H7 (cell line): ENCODE data around the gene ZNF212. TPM values are rescaled to one million over a fixed set of nuclear protein-coding genes. Genes with fewer than 3 reads are reported as not detected.
"Not testable (repeated sequence)": the region's sequence is repeated elsewhere in the genome, so short reads cannot be mapped to it uniquely, and the experiment has no call there.

Experiments used
- DNase-seq: peaks from one replicate; pipeline ENCODE4 v3.0.0; 2012
- H3K27me3 ChIP-seq: 2 replicates; pipeline ENCODE4 v1.6.0; 2011; ENCODE audit warnings: mild to moderate bottlenecking, low read length; ENCODE audit not compliant: control insufficient read depth, insufficient read depth
- H3K36me3 ChIP-seq: replicated peaks from 2 replicates; pipeline ENCODE4 v1.5.1; 2011; ENCODE audit warnings: low read length; ENCODE audit not compliant: control insufficient read depth, insufficient read depth
- H3K4me3 ChIP-seq: 2 replicates; pipeline ENCODE4 v1.5.1; 2011; ENCODE audit warnings: low read depth, mild to moderate bottlenecking, control low read depth, low read length, moderate library complexity; ENCODE audit not compliant: insufficient read depth
- total RNA-seq: library from RNA; depleted of rRNA; stranded (reverse); fragments of >200 nt; shearing (Covaris generic); gene quantifications from 2 replicates; pipeline ENCODE4 v1.2.3, GENCODE V29; 2014

Gene ZNF212
- total RNA-seq, 1 experiment from 2014 or later, result 9.7 TPM

DNA sequence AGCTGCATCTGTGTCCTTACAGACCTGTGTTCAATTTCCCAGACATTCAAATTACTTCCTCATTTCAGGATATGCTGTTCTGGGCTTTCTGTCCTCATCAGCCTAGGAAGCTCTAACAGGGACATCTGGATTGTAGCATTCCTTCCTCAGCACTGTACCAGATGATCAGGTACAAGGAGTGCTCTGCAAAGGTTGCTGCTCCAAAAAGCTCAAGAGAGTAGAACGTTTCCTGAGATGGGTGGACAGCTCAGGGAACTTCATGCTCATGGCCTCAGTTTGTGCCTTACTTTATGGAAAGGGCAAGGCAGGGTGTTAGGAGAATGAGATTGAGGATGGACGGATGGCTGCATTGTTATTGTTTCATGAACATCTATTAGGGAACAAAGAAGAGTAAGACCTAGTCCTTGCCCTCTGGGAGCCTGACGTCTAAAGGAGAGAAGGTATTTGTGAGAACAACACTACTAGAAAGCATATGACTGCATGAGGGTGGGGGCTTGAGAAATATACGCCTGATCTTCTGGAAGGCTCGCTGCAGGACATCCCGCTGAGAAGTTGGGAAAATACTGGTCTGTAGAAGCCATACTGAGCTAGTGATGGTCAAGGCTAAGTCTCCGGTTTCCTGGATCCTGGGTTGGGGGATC lies 10.5 kb upstream of the ZNF212 start:
- H3K27me3 ChIP-seq, result no peaks in the 10 kb centered on the region
- H3K4me3 ChIP-seq, result no peak overlapping the region
- peaks cover 1% of the 10 kb centered on the region; the same call in 1 of the 2 replicates for H3K36me3 ChIP-seq
- no peak for DNase-seq

DNA sequence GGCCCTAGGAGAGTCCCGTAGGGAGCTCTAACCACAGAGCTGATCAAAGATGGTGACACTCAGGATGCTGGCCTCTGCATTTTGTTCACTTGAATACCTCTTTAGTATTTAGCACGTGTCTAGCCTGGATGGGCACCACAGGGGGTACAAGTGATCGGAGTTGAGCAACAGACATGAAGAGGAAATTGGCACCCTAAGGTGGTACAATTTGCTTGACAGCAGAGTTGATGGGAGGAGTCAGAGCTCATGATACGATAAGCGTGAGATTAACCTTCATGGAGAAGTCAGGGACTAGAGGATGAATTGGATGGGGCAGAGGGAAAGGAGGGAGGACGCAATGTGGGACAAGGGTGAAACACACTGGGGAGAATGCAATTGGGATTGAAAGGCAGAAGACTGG lies 9.9 kb upstream of the ZNF212 start:
- DNase-seq, result no peak
- H3K36me3 ChIP-seq, result no peaks in the 10 kb centered on the region
- H3K4me3 ChIP-seq, result no peak overlapping the region
- no peaks in the 10 kb centered on the region for H3K27me3 ChIP-seq

DNA sequence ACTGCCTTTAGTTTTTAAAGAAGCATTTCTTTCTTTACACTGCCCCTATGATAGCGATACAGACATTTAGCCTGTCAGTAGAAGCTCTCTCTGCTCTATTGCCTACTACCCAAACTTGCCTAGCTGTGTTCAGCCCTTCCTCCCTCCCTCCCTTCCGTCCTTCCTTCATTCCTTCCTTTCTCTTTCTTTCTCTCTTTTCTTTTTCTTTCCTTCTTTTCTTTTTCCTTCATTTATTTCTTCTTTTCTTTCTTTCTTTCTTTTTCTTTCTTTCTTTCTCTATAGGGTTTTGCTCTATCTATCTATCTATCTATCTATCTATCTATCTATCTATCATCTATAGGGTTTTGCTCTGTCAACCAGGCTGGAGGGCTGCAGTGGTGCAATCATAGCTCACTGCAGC lies 7.1 kb upstream of the ZNF212 start:
- no peak for DNase-seq
- no peaks in the 10 kb centered on the region for H3K27me3 ChIP-seq
- no peak overlapping the region for H3K4me3 ChIP-seq
- H3K36me3 ChIP-seq, result no peaks in the 10 kb centered on the region

DNA sequence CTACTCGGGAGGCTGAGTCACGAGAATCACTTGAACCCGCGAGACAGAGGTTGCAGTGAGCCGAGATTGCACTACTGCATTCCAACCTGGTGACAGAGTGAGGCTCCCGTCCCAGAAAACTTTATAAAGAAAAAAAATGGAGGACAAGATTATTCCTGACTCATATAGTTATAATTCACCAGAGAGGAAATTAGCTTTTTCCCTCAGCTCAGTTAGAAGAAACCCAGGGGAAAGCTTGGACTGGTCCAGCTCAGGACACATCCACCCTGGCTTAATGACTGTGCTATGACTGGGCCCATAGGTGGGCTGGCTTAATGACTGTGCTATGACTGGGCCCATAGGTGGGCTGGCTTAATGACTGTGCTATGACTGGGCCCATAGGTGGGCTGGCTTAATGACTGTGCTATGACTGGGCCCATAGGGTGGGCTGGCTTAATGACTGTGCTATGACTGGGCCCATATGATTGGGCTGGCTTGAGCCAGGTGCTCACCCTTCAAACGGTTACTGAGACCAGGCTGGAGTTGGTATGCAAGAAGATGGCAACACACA lies 5.7 kb upstream of the ZNF212 start:
- DNase-seq, H3K27me3 ChIP-seq, H3K4me3 ChIP-seq, H3K36me3 ChIP-seq: not testable (repeated sequence)

DNA sequence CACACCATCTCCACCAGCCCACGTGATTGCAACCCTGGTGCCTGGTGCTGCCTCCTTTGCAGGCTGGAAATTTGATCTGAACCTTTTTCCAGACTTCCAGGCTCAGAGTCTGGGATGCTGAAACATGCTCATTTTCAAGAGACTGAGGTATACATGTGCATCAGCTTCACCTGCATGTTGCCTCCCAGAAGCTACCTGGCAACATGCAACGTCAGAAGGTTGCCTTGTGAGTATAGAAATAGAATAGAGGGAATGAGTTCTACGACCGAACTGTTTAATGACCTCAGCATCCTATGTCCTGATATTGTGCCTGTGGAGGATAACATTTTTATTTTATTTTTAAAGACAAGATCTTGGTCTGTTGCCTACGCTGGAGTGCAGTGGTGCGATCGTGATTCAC lies 1.9 kb upstream of the ZNF212 start:
- no peaks in the 10 kb centered on the region; the same call in 1 of the 2 replicates for H3K36me3 ChIP-seq
- 0 out of 2 replicates have a peak, but pooled peaks cover 1% of the 10 kb centered on the region for H3K27me3 ChIP-seq
- no peak overlapping the region for H3K4me3 ChIP-seq
- no peak for DNase-seq

DNA sequence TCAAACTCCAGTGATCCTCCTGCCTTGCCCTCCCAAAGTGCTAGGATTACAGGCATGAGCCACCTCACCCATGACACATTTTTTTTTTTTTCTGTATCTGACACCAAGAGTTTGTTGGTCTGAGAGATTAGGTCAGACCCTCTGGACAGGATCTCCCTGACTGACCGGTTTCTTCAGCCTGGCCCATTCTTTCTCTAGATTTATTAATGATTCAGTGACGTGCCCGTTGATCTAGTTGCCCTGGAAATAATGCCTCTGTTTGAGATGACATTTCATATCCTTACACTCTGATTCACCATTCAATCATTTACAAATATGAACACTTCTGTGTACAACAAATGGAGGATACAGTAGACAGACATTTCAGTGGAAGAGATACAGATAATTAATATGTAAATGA lies 1.4 kb upstream of the ZNF212 start:
- DNase-seq, result no peak
- Histone ChIP-seq H3K4me3 (no peak overlapping the region), H3K27me3 (0 out of 2 replicates have a peak, but pooled peaks cover 1% of the 10 kb centered on the region), H3K36me3 (no peaks in the 10 kb centered on the region; the same call in 1 of the 2 replicates)

DNA sequence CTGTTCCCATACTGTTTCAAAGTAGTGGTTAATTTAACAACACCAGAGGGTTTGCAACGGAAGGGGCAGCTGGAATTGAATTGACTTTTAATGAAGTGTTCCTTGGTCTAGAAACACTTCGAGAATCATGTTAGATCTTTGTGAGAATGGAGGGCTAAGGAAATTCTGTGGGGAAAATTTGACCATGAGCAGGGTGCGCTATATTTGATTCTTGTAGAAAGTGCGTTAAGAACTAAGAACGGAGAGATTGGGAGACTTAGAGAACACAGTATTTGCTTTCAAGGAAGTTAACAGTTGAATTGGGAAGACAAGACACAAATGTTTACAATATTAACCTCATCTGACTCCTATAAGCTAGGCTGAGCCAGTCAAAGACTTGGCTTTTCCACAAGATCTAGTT lies 1.2 kb downstream of the ZNF212 start:
- H3K36me3 ChIP-seq, result no peaks in the 10 kb centered on the region; the same call in 1 of the 2 replicates
- 0 out of 2 replicates have a peak, but pooled peaks cover 1% of the 10 kb centered on the region for H3K27me3 ChIP-seq
- H3K4me3 ChIP-seq, result peak overlapping the region; percentile 92
- DNase-seq, result no peak

DNA sequence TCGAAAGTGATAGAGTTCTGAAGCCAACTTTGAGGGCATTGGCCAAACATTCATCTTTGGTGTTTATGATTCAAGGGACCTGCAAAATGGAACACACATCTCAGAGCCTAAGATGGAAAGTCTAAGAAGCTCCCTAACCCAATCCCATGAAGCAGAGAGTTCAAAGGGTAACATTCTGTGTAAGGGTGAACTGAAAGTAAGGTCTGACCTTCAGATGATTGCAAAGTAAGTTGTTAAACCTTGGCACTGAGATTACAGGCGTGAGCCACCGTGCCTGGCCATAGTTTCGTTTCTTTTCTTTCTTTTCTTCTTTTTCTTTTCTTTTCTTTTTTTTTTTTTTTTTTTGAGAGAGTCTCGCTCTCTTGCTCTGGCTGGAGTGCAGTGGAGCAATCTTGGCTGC lies 2.2 kb downstream of the ZNF212 start:
- DNase-seq, result no peak
- Histone ChIP-seq H3K36me3 (no peaks in the 10 kb centered on the region; the same call in 1 of the 2 replicates), H3K27me3 (0 out of 2 replicates have a peak, but pooled peaks cover 1% of the 10 kb centered on the region), H3K4me3 (no peak overlapping the region)

DNA sequence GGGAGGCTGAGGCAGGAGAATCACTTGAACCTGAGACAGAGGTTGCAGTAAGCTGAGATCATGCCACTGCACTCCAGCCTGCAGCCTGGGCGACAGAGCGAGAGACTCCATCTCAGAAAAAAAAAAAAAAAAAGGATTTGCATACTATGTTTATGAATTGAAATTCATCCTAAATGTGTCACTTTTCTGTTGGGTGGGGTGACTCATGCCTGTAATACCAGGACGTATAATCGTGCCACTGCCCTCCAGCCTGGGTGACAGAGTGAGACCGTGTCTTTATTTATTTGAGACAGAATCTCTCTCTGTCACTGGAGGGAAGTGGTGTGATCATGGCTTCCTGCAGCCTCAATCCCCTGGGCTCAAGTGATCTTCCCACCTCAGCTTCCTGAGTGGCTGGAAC lies 5.8 kb downstream of the ZNF212 start:
- no peak for DNase-seq
- no peaks in the 10 kb centered on the region; the same call in 1 of the 2 replicates for H3K36me3 ChIP-seq
- H3K27me3 ChIP-seq, result no peaks in the 10 kb centered on the region
- H3K4me3 ChIP-seq, result no peak overlapping the region

DNA sequence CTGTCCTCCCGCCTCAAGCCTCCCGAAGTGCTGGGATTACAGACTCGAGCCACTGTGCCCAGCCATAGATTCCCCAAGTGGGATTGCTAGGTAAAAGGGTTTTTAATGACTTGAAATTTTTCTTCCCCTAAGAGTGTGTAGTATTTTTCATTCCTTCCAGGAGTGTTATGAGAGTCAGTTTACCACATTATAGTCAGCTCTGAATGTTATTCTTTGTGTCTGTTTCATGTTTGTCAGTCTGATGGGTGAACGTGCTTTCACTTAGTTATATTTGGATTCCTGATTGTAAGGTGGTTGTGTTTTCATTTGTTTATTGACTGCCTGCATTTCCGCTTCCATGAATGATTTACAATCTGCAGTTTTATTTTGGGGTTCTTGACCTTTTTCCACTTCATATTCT lies 6.3 kb downstream of the ZNF212 start:
- H3K27me3 ChIP-seq, result no peaks in the 10 kb centered on the region
- no peak for DNase-seq
- peaks cover 4% of the 10 kb centered on the region for H3K36me3 ChIP-seq
- H3K4me3 ChIP-seq, result no peak overlapping the region

DNA sequence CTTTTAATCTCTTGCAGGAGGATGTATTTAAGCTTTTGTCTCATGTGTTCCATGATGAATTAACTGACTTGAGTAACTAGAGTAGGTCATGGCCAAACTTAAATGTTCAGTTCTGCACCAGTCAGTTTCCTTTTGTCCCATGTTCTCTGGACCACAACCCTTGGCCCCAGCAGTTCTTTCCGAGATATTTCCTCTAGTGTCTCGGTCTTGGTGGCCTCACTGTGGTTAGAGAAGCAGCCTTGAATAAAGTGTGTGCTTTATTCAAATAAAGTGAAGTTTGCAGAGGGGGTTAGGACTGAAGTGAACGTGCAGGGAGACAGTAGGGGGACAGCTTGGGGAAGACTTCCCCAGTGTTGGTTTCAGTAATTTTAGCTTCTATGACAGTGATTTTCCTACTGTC lies 9.3 kb downstream of the ZNF212 start:
- Histone ChIP-seq H3K4me3 (no peak overlapping the region), H3K27me3 (no peaks in the 10 kb centered on the region), H3K36me3 (peaks cover 22% of the 10 kb centered on the region)
- no peak for DNase-seq

DNA sequence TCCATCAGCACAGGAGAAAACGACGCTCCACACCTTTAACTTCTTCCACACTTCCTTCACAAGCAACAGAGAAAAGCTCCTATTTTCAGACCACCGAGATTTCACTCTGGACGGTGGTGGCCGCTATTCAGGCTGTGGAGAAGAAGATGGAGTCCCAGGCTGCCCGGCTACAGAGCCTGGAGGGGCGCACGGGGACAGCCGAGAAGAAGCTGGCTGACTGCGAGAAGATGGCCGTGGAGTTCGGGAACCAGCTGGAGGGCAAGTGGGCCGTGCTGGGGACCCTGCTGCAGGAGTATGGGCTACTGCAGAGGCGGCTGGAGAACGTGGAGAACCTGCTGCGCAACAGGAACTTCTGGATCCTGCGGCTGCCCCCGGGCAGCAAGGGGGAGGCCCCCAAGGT lies 10.7 kb downstream of the ZNF212 start:
- not testable (repeated sequence) for H3K27me3 ChIP-seq, DNase-seq, H3K4me3 ChIP-seq
- H3K36me3 ChIP-seq, result peaks cover 28% of the 10 kb centered on the region

DNA sequence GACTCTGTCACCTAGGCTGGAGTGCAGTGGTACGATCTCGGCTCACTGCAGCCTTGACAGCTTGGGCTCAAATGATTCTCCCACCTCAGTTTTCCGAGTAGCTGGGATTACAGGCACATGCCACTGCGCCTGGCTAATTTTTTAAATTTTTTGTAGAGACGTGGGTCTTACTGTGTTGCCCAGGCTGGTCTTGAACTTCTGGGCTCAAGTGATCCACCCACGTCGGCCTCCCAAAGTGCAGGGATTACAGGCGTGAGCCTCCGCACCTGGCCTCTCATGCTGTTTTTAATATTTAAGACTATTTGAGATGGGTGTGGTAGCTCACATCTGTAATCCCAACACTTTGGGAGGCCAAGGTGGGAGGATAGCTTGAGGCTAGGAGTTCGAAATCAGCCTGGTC lies 12.1 kb downstream of the ZNF212 start:
- not testable (repeated sequence) for DNase-seq, H3K27me3 ChIP-seq, H3K4me3 ChIP-seq
- H3K36me3 ChIP-seq, result peaks cover 28% of the 10 kb centered on the region

DNA sequence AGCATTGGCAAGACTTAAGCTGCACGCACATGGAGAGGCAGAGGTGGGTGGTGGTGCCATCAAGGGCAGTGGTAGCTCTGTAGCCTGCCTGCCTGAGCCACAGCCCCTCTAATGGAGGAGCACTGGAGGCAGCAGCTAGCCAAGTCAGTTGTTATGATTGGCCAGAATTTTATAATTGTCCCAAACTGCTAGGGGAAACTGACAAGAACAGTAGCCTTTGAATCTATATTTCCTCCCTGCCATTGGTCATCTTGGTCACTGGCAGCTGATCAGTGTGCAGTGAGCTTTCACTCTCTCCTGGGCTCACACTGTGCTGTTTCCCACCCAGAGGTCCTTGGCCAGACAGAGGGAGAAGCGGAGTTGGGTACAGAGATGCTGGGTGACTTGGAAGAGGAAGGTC lies 12.9 kb downstream of the ZNF212 start:
- no peak for DNase-seq
- Histone ChIP-seq H3K36me3 (peaks cover 28% of the 10 kb centered on the region), H3K4me3 (no peak overlapping the region), H3K27me3 (no peaks in the 10 kb centered on the region)

DNA sequence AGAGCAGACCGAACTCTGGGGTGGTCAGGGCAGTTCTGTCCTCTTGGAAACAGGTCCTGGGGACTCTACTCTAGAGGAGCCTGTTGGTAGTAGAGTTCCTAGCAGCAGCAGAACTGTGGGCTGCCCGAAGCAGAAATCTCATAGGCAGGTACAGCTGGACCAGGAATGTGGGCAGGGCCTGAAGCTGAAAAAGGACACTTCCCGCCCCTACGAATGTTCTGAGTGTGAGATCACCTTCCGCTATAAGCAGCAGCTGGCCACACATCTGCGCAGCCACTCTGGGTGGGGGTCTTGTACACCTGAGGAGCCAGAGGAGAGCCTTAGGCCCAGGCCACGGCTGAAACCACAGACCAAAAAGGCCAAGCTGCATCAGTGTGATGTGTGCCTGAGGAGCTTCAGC lies 14.2 kb downstream of the ZNF212 start:
- no peak overlapping the region for H3K4me3 ChIP-seq
- peaks cover 28% of the 10 kb centered on the region for H3K36me3 ChIP-seq
- H3K27me3 ChIP-seq, result no peaks in the 10 kb centered on the region
- DNase-seq, result no peak
